SH-SY5Y (cell line): ENCODE results near the gene GALNT9.

Experiments
- GATA2 ChIP-seq: IDR thresholded peaks from 2 replicates; pipeline ENCODE4 v1.6.1; 2011; ENCODE audit warnings: mild to moderate bottlenecking, low read depth, low read length
- GATA3 ChIP-seq: IDR thresholded peaks from 2 replicates; pipeline ENCODE4 v1.6.1; 2011; ENCODE audit warnings: low read depth, mild to moderate bottlenecking, low read length, moderate library complexity

GALNT9 gene

DNA sequence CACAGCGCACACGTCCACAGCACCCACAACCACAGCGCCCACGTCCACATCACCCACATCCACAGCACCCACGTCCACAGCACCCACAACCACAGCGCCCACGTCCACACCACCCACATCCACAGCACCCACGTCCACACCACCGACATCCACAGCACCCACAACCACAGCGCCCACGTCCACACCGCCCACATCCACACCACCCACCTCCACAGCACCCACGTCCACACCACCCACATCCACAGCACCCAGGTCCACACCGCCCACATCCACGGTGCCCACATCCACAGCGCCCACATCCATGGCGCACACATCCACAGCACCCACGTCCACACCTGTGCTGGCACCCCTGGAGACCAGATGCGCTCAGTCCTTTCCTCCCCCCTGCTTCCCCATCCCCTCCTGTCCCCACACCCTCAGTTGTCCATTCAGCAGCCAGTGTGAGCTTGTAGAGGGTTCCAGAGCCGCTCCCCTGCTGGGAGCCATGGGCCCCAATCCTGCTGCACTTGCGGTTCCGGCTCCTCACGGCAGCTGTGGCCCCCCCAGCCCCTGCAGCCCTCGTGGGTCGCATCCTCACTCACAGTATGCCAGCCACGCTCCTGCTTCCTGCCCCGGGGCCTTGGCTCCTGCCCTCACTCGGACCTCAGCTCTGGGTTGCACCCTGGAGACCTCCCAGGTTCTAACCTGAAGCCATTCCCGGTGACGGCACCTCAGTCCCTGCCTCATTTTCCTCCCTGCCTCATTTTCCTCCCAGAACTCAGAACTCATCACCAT, 37.8 kb downstream of the GALNT9 start:
- TF ChIP-seq GATA2 (no peak), GATA3 (no peak)

DNA sequence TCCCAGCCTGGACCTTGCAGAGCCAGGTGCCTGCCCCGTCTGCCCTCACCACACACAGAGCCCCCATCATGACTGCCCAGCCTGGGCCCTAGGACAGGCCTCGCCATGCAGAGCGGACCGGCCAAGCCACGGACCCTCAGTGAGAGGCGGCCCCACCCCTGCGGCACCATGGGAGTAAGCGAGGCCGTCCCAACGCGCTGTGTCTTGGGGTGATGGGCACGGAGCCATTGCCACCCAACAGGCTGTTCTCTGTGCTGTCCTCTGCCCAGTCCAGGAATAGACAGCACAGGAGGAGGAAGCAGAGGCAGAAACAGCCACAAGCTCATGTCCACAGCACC, 39.2 kb downstream of the GALNT9 start:
- TF ChIP-seq GATA3 (no peak), GATA2 (no peak)

DNA sequence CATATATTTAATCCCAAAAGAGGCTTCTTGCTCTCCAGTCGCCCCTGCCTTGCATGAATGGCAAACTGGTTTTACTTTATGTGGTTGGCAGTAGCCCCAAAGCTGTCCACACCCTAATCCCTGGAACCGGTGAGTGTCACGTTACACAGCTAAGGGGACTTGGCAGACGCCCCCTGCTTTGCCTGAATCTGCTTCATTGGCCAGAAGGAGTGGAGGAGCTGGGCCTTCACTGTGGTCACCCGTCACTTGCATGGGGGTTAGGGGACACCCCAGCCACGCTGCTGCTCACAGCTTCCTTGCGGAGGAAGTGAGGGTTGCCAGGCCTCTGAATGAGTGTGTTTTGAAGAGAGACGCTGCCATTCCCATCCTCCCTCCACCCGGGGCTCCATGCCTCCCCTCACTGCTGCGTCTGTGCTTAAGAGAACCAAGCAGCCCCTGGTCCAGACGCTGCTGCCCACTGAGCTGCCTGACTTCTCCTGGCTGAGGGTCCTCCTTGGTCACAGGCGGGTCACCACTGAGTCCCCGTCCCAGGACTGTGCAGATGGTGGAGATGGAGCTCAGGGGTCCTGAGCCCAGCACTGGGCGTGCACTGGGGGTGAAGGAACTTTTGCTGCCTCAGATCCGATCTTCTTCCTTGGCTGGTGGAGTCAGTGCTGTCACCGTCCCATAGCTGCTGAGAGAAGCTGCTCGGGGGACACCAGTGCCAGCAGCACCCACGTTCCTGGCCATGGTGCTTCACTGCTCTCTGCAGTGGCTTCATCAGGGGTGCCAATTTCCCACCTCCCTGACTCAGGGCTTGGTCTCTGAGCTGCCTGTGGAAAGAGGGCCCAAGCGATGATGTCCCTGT, 39.8 kb downstream of the GALNT9 start:
- TF ChIP-seq GATA2 = no peak
- TF ChIP-seq GATA3 = no peak

DNA sequence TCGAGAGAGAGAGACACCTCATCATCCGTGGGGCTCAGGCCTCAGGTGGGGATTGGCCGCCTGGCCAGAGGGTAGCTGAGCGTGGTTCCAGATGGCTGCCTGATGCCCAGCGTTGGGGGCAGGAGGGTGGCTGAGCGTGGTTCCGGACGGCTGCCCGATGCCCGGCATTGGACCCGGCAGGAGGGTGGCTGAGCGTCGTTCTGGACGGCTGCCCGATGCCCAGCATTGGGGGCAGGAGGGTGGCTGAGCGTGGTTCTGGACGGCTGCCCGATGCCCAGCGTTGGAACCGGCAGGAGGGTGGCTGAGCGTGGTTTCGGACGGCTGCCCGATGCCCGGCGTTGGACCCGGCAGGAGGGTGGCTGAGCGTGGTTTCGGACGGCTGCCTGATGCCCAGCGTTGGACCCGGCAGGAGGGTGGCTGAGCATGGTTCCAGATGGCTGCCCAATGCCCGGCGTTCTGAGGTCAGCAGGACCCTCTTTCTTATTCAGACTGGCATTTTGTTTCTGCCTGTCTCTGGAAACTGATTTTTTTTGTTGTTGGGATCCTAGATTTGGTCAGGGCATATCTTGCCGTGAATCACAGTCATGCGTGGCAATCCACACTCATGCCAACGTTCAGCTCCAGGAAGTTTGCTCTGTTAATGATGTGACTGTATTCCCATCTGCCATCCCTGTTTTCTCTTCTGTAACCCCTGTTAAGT, 40.7 kb downstream of the GALNT9 start:
- TF ChIP-seq GATA2 (no peak), GATA3 (no peak)

DNA sequence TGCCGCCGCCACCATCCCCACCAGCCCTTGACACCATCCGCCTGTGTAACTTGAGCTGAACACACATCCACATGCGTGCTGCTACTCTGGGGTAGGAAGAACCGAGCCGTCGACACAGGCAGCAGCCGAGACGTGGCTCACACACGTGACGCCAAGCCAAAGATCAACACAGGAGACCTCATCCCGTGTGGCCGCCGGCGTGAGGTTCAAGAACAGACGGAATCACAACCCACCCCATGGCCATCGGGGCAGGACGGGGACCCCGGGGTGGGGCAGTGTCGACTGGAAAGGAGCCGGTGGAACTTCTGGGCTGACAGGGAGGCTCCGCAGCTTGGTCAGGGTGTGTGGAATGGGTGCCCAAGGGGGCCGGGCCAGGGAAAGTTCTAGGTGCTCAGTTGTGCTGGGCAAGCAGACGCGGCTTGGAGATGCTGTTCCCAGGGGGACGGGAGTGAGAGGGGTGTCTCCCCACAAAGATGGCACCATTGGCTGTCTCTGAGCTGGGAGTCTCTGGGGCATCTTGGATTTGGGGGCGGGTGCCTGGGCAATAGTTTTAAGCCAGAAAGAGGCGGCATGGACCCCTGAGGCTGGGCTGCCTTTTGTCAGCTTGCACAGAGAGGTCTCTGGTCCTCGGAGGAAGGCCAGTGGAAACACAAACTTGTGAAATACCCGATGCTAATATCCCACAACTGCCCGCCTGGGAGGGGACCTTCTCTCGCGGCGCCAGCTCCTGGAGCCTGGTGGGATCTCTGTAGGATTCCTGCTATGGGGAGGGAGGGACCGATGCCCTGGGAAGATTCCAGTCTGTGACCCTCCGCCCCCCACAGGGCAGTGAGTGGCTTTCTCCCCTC, 41.8 kb downstream of the GALNT9 start:
- no peak for TF ChIP-seq GATA2
- TF ChIP-seq GATA3 = no peak

DNA sequence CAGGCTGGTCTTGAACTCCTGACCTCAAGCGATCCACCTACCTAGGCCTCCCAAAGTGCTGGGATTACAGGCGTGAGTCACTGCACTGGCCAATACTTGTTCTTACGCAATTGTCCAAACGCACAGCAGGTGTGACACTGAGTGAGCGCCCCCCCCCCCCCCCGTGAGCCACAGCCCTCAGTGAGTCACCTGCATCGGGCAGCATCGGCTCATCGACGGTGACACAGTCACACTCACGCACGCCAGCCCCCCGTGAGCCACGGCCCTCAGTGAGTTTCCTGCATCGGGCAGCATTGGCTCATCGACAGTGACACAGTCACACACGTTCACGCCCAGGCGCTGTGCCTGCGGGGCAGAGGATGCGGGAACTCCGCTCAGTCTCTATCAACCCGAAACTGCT, 42.5 kb downstream of the GALNT9 start:
- TF ChIP-seq GATA2 (no peak), GATA3 (no peak)

DNA sequence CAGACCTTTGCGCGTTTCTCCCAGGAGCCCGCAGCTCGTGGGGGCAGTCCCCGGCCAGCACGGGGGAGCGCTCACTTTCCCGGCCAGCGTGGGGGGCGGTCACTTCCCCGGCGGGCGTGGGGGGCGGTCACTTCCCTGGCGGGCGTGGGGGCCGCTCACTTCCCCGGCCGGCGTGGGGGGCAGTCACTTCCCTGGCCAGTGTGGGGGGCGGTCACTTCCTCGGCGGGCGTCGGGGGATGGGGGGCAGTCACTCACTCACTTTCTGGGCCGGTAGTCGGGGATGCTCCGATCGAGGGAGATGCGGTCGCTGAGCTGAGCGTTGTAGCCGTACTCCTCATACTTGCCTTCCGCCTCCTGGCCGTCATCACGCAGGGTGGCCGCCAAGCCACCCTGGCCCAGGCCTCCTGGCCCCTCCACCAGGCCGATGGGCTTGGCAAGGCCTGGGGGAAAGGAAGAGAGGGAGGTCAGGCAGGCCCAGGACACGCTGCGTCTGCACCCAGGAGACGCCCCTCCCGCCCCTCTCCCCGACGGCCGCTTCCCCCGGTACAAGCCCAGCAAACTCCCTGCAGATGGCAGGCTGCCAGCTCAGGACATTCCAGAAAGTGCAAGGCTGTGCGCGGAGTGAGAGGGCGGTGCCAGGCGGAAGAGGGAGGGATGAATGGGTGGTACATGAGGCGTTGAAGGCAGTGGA, 43.3 kb downstream of the GALNT9 start:
- TF ChIP-seq GATA2 = no peak

DNA sequence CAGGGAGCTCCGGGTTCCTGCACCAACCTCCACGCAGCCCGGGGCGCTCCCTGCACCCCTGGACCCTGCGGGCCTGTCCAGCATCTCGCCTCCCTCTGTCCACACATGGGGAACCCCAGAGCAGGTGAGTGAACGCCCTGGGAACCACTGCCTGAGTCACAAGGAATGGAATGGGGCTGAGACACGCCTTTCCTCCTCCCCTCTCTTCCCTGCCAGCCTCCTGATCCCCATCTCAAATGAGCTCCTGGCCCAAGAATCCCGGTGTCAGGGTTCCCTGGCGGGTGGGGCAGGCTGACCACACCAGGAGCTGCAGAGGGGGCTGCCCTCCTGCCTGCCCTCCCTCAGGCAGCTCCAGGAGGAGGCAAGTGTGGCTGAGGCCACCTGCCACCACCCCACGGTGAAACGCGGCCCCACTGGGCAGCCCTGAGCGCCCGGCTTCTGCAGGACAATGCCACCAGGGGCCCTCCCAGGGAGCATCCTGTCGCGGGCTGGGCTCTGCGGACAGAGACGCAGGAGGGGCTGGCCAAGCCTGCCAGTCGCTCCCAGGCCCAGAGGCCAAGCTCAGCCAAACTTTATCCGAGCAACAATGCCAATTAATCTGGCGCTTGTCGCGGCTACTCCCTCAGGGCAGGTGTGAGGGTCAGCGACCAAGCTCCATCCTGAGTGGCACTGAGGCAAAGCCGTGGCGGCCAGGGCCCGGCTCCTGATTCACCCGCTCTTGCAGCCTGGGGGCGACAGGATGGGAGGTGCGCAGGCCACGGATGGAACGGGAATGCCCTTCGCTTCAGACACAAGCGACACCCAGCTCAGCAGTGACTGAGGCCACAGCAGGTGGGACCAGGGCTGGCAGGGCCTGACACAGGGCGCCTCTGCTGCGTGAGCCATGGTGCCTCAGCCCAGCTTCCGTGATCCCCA, 44.3 kb downstream of the GALNT9 start:
- TF ChIP-seq GATA2 (no peak), GATA3 (no peak)

DNA sequence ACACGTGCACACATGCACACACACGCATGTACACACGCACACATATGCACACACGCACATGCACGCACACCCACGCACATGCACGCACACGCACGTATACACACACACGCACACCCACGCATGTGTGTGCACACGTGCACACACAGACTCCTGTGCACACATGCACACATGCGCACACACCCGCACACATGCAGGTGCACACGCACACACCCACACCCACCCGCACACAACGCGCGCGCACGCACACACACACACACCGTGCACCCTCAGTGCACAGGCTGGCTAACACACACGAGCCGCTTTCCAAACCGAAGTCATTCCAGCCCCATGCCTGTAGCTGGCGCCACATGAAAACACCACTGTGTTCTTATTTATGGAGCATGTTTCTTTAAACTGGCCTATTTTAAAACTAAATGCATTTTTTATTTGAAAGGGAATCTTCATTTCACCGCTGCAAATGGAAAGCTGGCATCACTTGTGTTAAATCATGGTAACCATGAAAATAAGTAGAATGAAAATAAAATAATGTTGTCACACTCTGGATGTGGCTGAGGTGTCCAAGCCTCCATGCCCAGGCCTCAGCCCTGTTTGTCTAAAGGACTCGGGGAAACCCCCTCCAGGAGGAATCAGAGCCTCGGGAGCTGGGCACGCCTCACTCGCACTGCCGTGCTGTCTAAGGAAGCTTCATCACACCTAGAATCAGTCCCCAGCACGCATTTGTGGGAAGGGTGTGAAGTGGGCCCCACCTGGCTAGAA, 45.1 kb downstream of the GALNT9 start:
- TF ChIP-seq GATA3 = no peak
- TF ChIP-seq GATA2 = no peak

DNA sequence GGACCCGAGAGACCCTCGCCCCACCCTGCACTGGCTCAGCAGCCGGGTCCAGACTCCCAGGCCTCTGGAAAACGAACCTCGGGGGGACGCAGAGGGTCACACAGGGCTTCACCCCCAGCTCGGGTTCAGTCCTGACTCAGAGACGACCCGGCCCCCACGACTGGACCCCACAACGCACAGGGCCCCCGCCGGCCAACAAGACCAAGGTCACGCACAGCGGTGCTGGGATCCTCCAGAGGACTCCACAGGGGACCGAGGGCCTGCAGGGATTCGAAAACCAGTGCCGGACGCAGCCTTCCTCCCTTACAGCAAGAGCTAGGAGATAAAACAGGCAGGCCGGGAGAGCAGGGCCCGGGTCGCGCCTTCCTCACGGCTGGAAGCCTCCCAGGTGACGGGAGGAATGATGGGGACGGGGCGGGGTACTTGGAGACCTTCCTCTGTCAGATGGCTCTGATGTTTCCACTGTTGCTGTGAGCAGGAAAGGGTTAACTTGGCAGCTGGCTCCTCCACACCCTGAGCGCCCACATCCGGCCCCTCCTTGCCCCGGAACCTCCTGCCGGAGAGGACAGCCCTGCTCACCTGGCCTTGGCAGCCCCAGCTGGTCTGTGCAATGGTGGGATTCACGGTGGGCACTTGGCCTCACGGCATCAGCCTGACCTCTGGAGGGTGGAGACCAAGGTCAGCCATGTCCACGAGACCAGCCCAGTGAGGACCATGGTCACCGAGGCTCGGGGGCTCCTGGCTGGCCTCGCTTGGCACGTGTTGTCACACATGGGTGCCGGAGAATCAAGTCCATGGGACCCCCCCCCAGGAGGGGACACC, 46.2 kb downstream of the GALNT9 start:
- TF ChIP-seq GATA3 = no peak
- TF ChIP-seq GATA2 = no peak
